ENCODE data around the gene ASB7. TPM values are rescaled to one million over a fixed set of nuclear protein-coding genes. Genes with fewer than 3 reads are reported as not detected.

Gene ASB7
- polyA plus RNA-seq, 1 donor (not counting 4 experiments of a cell fraction or from before 2014, with no cell fraction given), result 10.8 TPM

GRCh38 chr15:100571592-100572167 lies 30.7 kb upstream of the ASB7 start:
- TF ChIP-seq, protein P1, sequence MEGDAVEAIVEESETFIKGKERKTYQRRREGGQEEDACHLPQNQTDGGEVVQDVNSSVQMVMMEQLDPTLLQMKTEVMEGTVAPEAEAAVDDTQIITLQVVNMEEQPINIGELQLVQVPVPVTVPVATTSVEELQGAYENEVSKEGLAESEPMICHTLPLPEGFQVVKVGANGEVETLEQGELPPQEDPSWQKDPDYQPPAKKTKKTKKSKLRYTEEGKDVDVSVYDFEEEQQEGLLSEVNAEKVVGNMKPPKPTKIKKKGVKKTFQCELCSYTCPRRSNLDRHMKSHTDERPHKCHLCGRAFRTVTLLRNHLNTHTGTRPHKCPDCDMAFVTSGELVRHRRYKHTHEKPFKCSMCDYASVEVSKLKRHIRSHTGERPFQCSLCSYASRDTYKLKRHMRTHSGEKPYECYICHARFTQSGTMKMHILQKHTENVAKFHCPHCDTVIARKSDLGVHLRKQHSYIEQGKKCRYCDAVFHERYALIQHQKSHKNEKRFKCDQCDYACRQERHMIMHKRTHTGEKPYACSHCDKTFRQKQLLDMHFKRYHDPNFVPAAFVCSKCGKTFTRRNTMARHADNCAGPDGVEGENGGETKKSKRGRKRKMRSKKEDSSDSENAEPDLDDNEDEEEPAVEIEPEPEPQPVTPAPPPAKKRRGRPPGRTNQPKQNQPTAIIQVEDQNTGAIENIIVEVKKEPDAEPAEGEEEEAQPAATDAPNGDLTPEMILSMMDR (optimal IDR thresholded peaks at IDR 0.05 in 1 of 3, IDR thresholded peaks at IDR 0.05 in 1 of 3, conservative IDR thresholded peaks at IDR 0.05 in 1 of 3; ENCODE audit: extremely low read depth in 1 of 3, insufficient read depth in 2 of 3, low read length in 3 of 3), result no peak
- no peak for TF ChIP-seq EZH2 (IDR thresholded peaks at IDR 0.05; ENCODE audit: low read length)
- H3K36me3 ChIP-seq (ENCODE audit: control insufficient read depth in 2 of 2, extremely low read depth in 1 of 2, insufficient read depth in 2 of 2, low read length in 2 of 2), result peaks cover 9 to 12% of the 10 kb centered on the region in 2 experiments
- H3K79me2 ChIP-seq (ENCODE audit: control insufficient read depth, insufficient read depth, low read length), result no peaks in the 10 kb centered on the region
- FAIRE-seq, result no peak
- DNase-seq (ENCODE audit: low read depth, low spot score), result no peak
- no peaks in the 10 kb centered on the region for H3K9me1 ChIP-seq (ENCODE audit: control insufficient read depth, extremely low read depth, insufficient read depth, low read length)
- no peaks in the 10 kb centered on the region for H3K27me3 ChIP-seq (ENCODE audit: control insufficient read depth, extremely low read depth, insufficient read depth, low read length)
- H4K20me1 ChIP-seq (ENCODE audit: control insufficient read depth, extremely low read depth, insufficient read depth, low read length), result no peaks in the 10 kb centered on the region
- no peak overlapping the region for H3K4me3 ChIP-seq (ENCODE audit: control insufficient read depth in 2 of 3, extremely low read depth in 1 of 3, insufficient read depth in 2 of 3, low read depth in 1 of 3, low read length in 3 of 3)
- H3K4me1 ChIP-seq (ENCODE audit: control insufficient read depth, extremely low read depth, insufficient read depth, low read length), result no peaks in the 10 kb centered on the region
- H3K9me3 ChIP-seq (ENCODE audit: control insufficient read depth, low read depth, low read length), result no peaks in the 10 kb centered on the region
- dilution Hi-C loops (cut with MboI; ENCODE audit: extremely low pct_ligation_motif_present, low sequenced_read_pairs), result no loop called here
- no peak overlapping the region for H3K9ac ChIP-seq (ENCODE audit: control insufficient read depth, extremely low read depth, insufficient read depth, low read length)
- H3K27ac ChIP-seq (ENCODE audit: control insufficient read depth, insufficient read depth, low read length), result no peak overlapping the region
- H2AFZ ChIP-seq (ENCODE audit: control insufficient read depth, low read length), result no peak overlapping the region
- H3K4me2 ChIP-seq (ENCODE audit: control insufficient read depth, extremely low read depth, insufficient read depth, low read depth, low read length), result no peak overlapping the region

GRCh38 chr15:100572362-100572983 lies 29.9 kb upstream of the ASB7 start:
- Histone ChIP-seq H3K4me1 (ENCODE audit: control insufficient read depth, extremely low read depth, insufficient read depth, low read length) (no peaks in the 10 kb centered on the region), H3K27me3 (ENCODE audit: control insufficient read depth, extremely low read depth, insufficient read depth, low read length) (no peaks in the 10 kb centered on the region), H3K9ac (ENCODE audit: control insufficient read depth, extremely low read depth, insufficient read depth, low read length) (no peak overlapping the region), H2AFZ (ENCODE audit: control insufficient read depth, low read length) (no peak overlapping the region), H3K4me3 (ENCODE audit: control insufficient read depth in 2 of 3, extremely low read depth in 1 of 3, insufficient read depth in 2 of 3, low read depth in 1 of 3, low read length in 3 of 3) (no peak overlapping the region), H3K9me1 (ENCODE audit: control insufficient read depth, extremely low read depth, insufficient read depth, low read length) (no peaks in the 10 kb centered on the region), H3K4me2 (ENCODE audit: control insufficient read depth, extremely low read depth, insufficient read depth, low read depth, low read length) (no peak overlapping the region), H3K79me2 (ENCODE audit: control insufficient read depth, insufficient read depth, low read length) (no peaks in the 10 kb centered on the region), H3K27ac (ENCODE audit: control insufficient read depth, insufficient read depth, low read length) (no peak overlapping the region), H3K36me3 (ENCODE audit: control insufficient read depth in 2 of 2, extremely low read depth in 1 of 2, insufficient read depth in 2 of 2, low read length in 2 of 2) (peaks cover 9 to 12% of the 10 kb centered on the region in 2 experiments), H4K20me1 (ENCODE audit: control insufficient read depth, extremely low read depth, insufficient read depth, low read length) (no peaks in the 10 kb centered on the region), H3K9me3 (ENCODE audit: control insufficient read depth, low read depth, low read length) (no peaks in the 10 kb centered on the region)
- dilution Hi-C loops (cut with MboI; ENCODE audit: extremely low pct_ligation_motif_present, low sequenced_read_pairs), result no loop called here
- TF ChIP-seq EZH2 (IDR thresholded peaks at IDR 0.05; ENCODE audit: low read length), result no peak
- TF ChIP-seq, protein P1 (optimal IDR thresholded peaks at IDR 0.05 in 1 of 3, IDR thresholded peaks at IDR 0.05 in 1 of 3, conservative IDR thresholded peaks at IDR 0.05 in 1 of 3; ENCODE audit: extremely low read depth in 1 of 3, insufficient read depth in 2 of 3, low read length in 3 of 3), result peak in 2 of 3 experiments; percentile 7 to 28
- no peak for FAIRE-seq
- no peak for DNase-seq (ENCODE audit: low read depth, low spot score)

Data from keratinocyte (primary cell).